Ramos (cell line): ENCODE results near the gene DACT1.
"Not testable (repeated sequence)": the region's sequence is repeated elsewhere in the genome, so short reads cannot be mapped to it uniquely, and the experiment has no call there.

Experiments used
- in situ Hi-C: fragments of 300-500 bp; cut with MboI; formaldehyde crosslinking; loops from one replicate; pipeline ENCODE4 v1.14.3; 2022; ENCODE audit warnings: low sequenced_read_pairs; ENCODE audit not compliant: unreplicated experiment

Gene DACT1

GRCh38 chr14:58637391-58638230 lies at the start of gene DACT1:
Gene DACT1, plus strand, starts transcription at chr14:58637962. Its CDS starts 241 bp downstream, at chr14:58638203.
- in situ Hi-C loops, result no loop called here

GRCh38 chr14:58588321-58588720 lies 49.4 kb upstream of the DACT1 start:
- in situ Hi-C loops, result not testable (repeated sequence)

GRCh38 chr14:58593977-58594376 lies 43.8 kb upstream of the DACT1 start:
- in situ Hi-C loops, result no loop called here

- in situ Hi-C loops, result no loop called here
Measured at GRCh38 chr14:58597041-58597440, 40.7 kb upstream of the DACT1 start.

- in situ Hi-C loops, result no loop called here
Measured at GRCh38 chr14:58598028-58598803, 39.5 kb upstream of the DACT1 start.

GRCh38 chr14:58598804-58599525 lies 38.8 kb upstream of the DACT1 start:
- in situ Hi-C loops, result no loop called here

GRCh38 chr14:58599707-58600106 lies 38.1 kb upstream of the DACT1 start:
- in situ Hi-C loops, result no loop called here

- in situ Hi-C loops, result no loop called here
Measured at GRCh38 chr14:58605465-58605864, 32.3 kb upstream of the DACT1 start.

GRCh38 chr14:58607131-58607951 lies 30.4 kb upstream of the DACT1 start:
- in situ Hi-C loops, result no loop called here

- in situ Hi-C loops, result no loop called here
Measured at GRCh38 chr14:58607952-58608317, 29.8 kb upstream of the DACT1 start.

- in situ Hi-C loops, result no loop called here
Measured at GRCh38 chr14:58617619-58618018, 20.1 kb upstream of the DACT1 start.

- in situ Hi-C loops, result no loop called here
Measured at GRCh38 chr14:58620011-58620410, 17.8 kb upstream of the DACT1 start.

GRCh38 chr14:58625438-58625837 lies 12.3 kb upstream of the DACT1 start:
- in situ Hi-C loops, result no loop called here

- in situ Hi-C loops, result no loop called here
Measured at GRCh38 chr14:58626431-58626831, 11.3 kb upstream of the DACT1 start.

- in situ Hi-C loops, result no loop called here
Measured at GRCh38 chr14:58628406-58628805, 9.4 kb upstream of the DACT1 start.

- in situ Hi-C loops, result no loop called here
Measured at GRCh38 chr14:58629281-58629680, 8.5 kb upstream of the DACT1 start.

- in situ Hi-C loops, result no loop called here
Measured at GRCh38 chr14:58631732-58632131, 6.0 kb upstream of the DACT1 start.

- in situ Hi-C loops, result no loop called here
Measured at GRCh38 chr14:58633831-58634230, 3.9 kb upstream of the DACT1 start.

- in situ Hi-C loops, result no loop called here
Measured at GRCh38 chr14:58634406-58635090, 3.2 kb upstream of the DACT1 start.
